B cell (primary cell): ENCODE measurements around the gene IL12B.

Experiments
- EZH2 ChIP-seq: IDR thresholded peaks from 2 replicates; pipeline ENCODE4 v1.6.1; 2012; ENCODE audit warnings: borderline replicate concordance, low read depth, mild to moderate bottlenecking, moderate library complexity, low read length; ENCODE audit not compliant: insufficient read depth, poor library complexity, severe bottlenecking
- TF ChIP-seq, protein P1 (sequence below): fragments of 200-600 bp; IDR thresholded peaks from one replicate; pipeline ENCODE4 v1.8.0; 2022; ENCODE audit warnings: antibody characterized with exemption, mild to moderate bottlenecking

- TF ChIP-seq, protein P1, sequence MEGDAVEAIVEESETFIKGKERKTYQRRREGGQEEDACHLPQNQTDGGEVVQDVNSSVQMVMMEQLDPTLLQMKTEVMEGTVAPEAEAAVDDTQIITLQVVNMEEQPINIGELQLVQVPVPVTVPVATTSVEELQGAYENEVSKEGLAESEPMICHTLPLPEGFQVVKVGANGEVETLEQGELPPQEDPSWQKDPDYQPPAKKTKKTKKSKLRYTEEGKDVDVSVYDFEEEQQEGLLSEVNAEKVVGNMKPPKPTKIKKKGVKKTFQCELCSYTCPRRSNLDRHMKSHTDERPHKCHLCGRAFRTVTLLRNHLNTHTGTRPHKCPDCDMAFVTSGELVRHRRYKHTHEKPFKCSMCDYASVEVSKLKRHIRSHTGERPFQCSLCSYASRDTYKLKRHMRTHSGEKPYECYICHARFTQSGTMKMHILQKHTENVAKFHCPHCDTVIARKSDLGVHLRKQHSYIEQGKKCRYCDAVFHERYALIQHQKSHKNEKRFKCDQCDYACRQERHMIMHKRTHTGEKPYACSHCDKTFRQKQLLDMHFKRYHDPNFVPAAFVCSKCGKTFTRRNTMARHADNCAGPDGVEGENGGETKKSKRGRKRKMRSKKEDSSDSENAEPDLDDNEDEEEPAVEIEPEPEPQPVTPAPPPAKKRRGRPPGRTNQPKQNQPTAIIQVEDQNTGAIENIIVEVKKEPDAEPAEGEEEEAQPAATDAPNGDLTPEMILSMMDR = no peak
- no peak for TF ChIP-seq EZH2
These were observed 31.9 kb upstream of the IL12B start for GRCh38 chr5:159362220-159362619.
